A549 (cell line): Measurements from ENCODE around the gene MPRIP.

Experiments used
- BHLHE40 ChIP-seq: IDR thresholded peaks from 2 replicates; pipeline ENCODE4 v1.6.1; 2012; ENCODE audit warnings: low read depth, low read length, inconsistent platforms
- CHD2 ChIP-seq: fragments of 150-350 bp; IDR thresholded peaks from 2 replicates; pipeline ENCODE4 v1.6.1; 2014; ENCODE audit warnings: low read length; ENCODE audit not compliant: partially characterized antibody
- EP300 ChIP-seq, 2 experiments: fragments of >200 bp; sonication (Bioruptor Twin); formaldehyde crosslinking; IDR thresholded peaks; 2 replicates in 1 of 2; 3 replicates in 1 of 2; pipeline ENCODE4 v1.6.1; 2016 to 2017
- GATA3 ChIP-seq: IDR thresholded peaks from 2 replicates; pipeline ENCODE4 v1.6.1; 2012; ENCODE audit warnings: borderline replicate concordance
- JUN ChIP-seq, 2 experiments: fragments of >200 bp; sonication (Bioruptor Twin); formaldehyde crosslinking; IDR thresholded peaks; 2 replicates in 1 of 2; 3 replicates in 1 of 2; pipeline ENCODE4 v1.6.1; 2016 to 2017
- JUNB ChIP-seq: fragments of >200 bp; sonication (Bioruptor Twin); formaldehyde crosslinking; IDR thresholded peaks from 2 replicates; pipeline ENCODE4 v1.6.1; 2016
- KDM1A ChIP-seq: fragments of 200-600 bp; sonication (generic); IDR thresholded peaks from 2 replicates; pipeline ENCODE4 v1.6.1; 2016; ENCODE audit warnings: low read depth, mild to moderate bottlenecking
- MAZ ChIP-seq: fragments of 150-350 bp; IDR thresholded peaks from 2 replicates; pipeline ENCODE4 v1.6.1; 2014; ENCODE audit warnings: antibody characterized with exemption, low read depth, low read length, borderline replicate concordance
- NFE2L2 ChIP-seq: fragments of 150-350 bp; conservative IDR thresholded peaks from 2 replicates; pipeline ENCODE4 v1.6.1; 2014; ENCODE audit warnings: low read length
- PHF8 ChIP-seq: fragments of 200-600 bp; sonication (generic); IDR thresholded peaks from 2 replicates; pipeline ENCODE4 v1.6.1; 2016; ENCODE audit warnings: low read depth, mild to moderate bottlenecking, antibody characterized with exemption, moderate library complexity, borderline replicate concordance
- POLR2A ChIP-seq: IDR thresholded peaks from 2 replicates; pipeline ENCODE4 v1.6.1; 2012; ENCODE audit warnings: mild to moderate bottlenecking, low read length
- ZNF302 ChIP-seq: fragments of 250-450 bp; sonication (Bioruptor Pico); IDR thresholded peaks from 2 replicates; pipeline ENCODE4 v1.9.0; 2021; ENCODE audit warnings: inconsistent platforms, mild to moderate bottlenecking, moderate library complexity
- TF ChIP-seq, protein P1 (sequence below): IDR thresholded peaks from 2 replicates; pipeline ENCODE4 v1.6.1; 2012
- TF ChIP-seq, protein P2 (sequence below): fragments of >200 bp; sonication (Bioruptor Twin); formaldehyde crosslinking; IDR thresholded peaks from 3 replicates; pipeline ENCODE4 v1.5.1; 2016

- TF ChIP-seq KDM1A (no peak), CHD2 (no peak), JUNB (no peak), EP300 (IDR thresholded peaks at IDR 0.05) (no peak), JUN (IDR thresholded peaks at IDR 0.05) (no peak), POLR2A (no peak), MAZ (no peak), GATA3 (no peak), PHF8 (no peak), ZNF302 (CRISPR knock-in tag) (no peak), BHLHE40 (no peak), NFE2L2 (no peak)
- TF ChIP-seq, protein P1, sequence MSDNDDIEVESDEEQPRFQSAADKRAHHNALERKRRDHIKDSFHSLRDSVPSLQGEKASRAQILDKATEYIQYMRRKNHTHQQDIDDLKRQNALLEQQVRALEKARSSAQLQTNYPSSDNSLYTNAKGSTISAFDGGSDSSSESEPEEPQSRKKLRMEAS = no peak
- TF ChIP-seq, protein P2, sequence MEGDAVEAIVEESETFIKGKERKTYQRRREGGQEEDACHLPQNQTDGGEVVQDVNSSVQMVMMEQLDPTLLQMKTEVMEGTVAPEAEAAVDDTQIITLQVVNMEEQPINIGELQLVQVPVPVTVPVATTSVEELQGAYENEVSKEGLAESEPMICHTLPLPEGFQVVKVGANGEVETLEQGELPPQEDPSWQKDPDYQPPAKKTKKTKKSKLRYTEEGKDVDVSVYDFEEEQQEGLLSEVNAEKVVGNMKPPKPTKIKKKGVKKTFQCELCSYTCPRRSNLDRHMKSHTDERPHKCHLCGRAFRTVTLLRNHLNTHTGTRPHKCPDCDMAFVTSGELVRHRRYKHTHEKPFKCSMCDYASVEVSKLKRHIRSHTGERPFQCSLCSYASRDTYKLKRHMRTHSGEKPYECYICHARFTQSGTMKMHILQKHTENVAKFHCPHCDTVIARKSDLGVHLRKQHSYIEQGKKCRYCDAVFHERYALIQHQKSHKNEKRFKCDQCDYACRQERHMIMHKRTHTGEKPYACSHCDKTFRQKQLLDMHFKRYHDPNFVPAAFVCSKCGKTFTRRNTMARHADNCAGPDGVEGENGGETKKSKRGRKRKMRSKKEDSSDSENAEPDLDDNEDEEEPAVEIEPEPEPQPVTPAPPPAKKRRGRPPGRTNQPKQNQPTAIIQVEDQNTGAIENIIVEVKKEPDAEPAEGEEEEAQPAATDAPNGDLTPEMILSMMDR = no peak
These were observed 16.0 kb downstream of the MPRIP start for GRCh38 chr17:17058304-17058703.
